Measurements from ENCODE around the gene TAS2R42.

The TAS2R42 gene

GRCh38 chr12:11186837-11187236 is at the start of gene TAS2R42:
TSS of gene TAS2R42 (minus strand) at chr12:11186937. CDS start at chr12:11186937, 0 bp downstream.
- H3K27ac ChIP-seq: no peak within 1 kb of the TSS
- TF ChIP-seq CTCF (conservative IDR thresholded peaks at IDR 0.05) (no peak), ZFX (IDR thresholded peaks at IDR 0.05) (no peak)

GRCh38 chr12:11233532-11233931 is 46.8 kb upstream of the TAS2R42 start:
- H3K27ac ChIP-seq: no peak overlapping the region
- TF ChIP-seq CTCF (conservative IDR thresholded peaks at IDR 0.05): no peak

GRCh38 chr12:11228296-11228879 is 41.7 kb upstream of the TAS2R42 start:
- no peak overlapping the region for H3K27ac ChIP-seq
- TF ChIP-seq CTCF (conservative IDR thresholded peaks at IDR 0.05) (peak; percentile 87), ZFX (IDR thresholded peaks at IDR 0.05) (no peak)

- TF ChIP-seq CTCF (conservative IDR thresholded peaks at IDR 0.05): no peak
- H3K27ac ChIP-seq: no peak overlapping the region
These were observed 40.6 kb upstream of the TAS2R42 start for GRCh38 chr12:11227373-11227772.

- H3K27ac ChIP-seq: no peak overlapping the region
- TF ChIP-seq ZFX (IDR thresholded peaks at IDR 0.05) (no peak), CTCF (conservative IDR thresholded peaks at IDR 0.05) (peak; percentile 21)
These were observed 22.4 kb upstream of the TAS2R42 start for GRCh38 chr12:11209113-11209512.

- TF ChIP-seq ZFX (IDR thresholded peaks at IDR 0.05) (no peak), CTCF (conservative IDR thresholded peaks at IDR 0.05) (no peak)
- no peak overlapping the region for H3K27ac ChIP-seq
These were observed 17.4 kb upstream of the TAS2R42 start for GRCh38 chr12:11204173-11204572.

- TF ChIP-seq ZFX (IDR thresholded peaks at IDR 0.05) (no peak), CTCF (conservative IDR thresholded peaks at IDR 0.05) (no peak)
- H3K27ac ChIP-seq: no peak overlapping the region
These were observed 16.1 kb upstream of the TAS2R42 start for GRCh38 chr12:11202811-11203210.

Measured in C4-2B (cell line).